OCI-LY3 (cell line): ENCODE measurements around the gene CELF5.
A peak's percentile ranks its signal among the peaks of the same experiment; 100 is the strongest.

Experiments
- H2AFZ ChIP-seq: fragments of 200-600, 300-600 bp; shearing (Covaris generic); 2 replicates; pipeline ENCODE4 v1.6.0; 2014; ENCODE audit warnings: antibody characterized with exemption, low read depth, low read length
- H3K27ac ChIP-seq: fragments of 200-600, 300-600 bp; sonication (generic); 2 replicates; pipeline ENCODE4 v1.5.1; 2014; ENCODE audit warnings: mild to moderate bottlenecking, low read length, moderate library complexity, mixed read lengths
- H3K27me3 ChIP-seq: fragments of 200-600, 300-600 bp; sonication (generic); 2 replicates; pipeline ENCODE4 v1.6.1; 2014; ENCODE audit warnings: low read depth, low read length, mixed read lengths
- H3K36me3 ChIP-seq: fragments of 200-600, 300-600 bp; sonication (generic); replicated peaks from 2 replicates; pipeline ENCODE3; 2014; ENCODE audit warnings: low read depth, low read length, mixed read lengths
- H3K4me1 ChIP-seq: fragments of 300-600, 200-600 bp; sonication (generic); 2 replicates; pipeline ENCODE4 v1.6.1; 2014; ENCODE audit warnings: low read length, mixed read lengths
- H3K4me2 ChIP-seq: fragments of 200-600, 300-600 bp; sonication (generic); 2 replicates; pipeline ENCODE4 v1.6.1; 2014; ENCODE audit warnings: low read length, mixed read lengths
- H3K4me3 ChIP-seq: fragments of 300-600, 200-600 bp; sonication (generic); 2 replicates; pipeline ENCODE4 v1.5.1; 2014; ENCODE audit warnings: antibody characterized with exemption, mild to moderate bottlenecking, low read length, moderate library complexity
- H3K79me2 ChIP-seq: fragments of 300-600, 200-600 bp; shearing (Covaris generic); 2 replicates; pipeline ENCODE4 v1.6.1; 2014; ENCODE audit warnings: mild to moderate bottlenecking, low read length, mixed read lengths
- H3K9ac ChIP-seq: fragments of 300-600, 200-600 bp; shearing (Covaris generic); 2 replicates; pipeline ENCODE4 v1.6.0; 2014; ENCODE audit warnings: mild to moderate bottlenecking, low read length, moderate library complexity
- H3K9me3 ChIP-seq: fragments of 200-600, 300-600 bp; shearing (Covaris generic); 2 replicates; pipeline ENCODE4 v1.6.1; 2014; ENCODE audit warnings: low read length, mixed read lengths; ENCODE audit not compliant: insufficient read depth
- H4K20me1 ChIP-seq: fragments of 200-600, 300-600 bp; sonication (generic); 2 replicates; pipeline ENCODE4 v1.6.1; 2016; ENCODE audit warnings: low read length, mixed read lengths; ENCODE audit not compliant: insufficient read depth
- CTCF ChIP-seq: fragments of 200-600, 300-600 bp; sonication (generic); IDR thresholded peaks from 2 replicates; pipeline ENCODE4 v1.5.1; 2014; ENCODE audit warnings: antibody characterized with exemption, low read length, low read depth
- EZH2phosphoT487 ChIP-seq: fragments of 200-600 bp; shearing (Covaris generic); IDR thresholded peaks from 2 replicates; pipeline ENCODE4 v1.6.1; 2018; ENCODE audit warnings: antibody characterized with exemption, mixed run types, low read depth

Gene CELF5

DNA sequence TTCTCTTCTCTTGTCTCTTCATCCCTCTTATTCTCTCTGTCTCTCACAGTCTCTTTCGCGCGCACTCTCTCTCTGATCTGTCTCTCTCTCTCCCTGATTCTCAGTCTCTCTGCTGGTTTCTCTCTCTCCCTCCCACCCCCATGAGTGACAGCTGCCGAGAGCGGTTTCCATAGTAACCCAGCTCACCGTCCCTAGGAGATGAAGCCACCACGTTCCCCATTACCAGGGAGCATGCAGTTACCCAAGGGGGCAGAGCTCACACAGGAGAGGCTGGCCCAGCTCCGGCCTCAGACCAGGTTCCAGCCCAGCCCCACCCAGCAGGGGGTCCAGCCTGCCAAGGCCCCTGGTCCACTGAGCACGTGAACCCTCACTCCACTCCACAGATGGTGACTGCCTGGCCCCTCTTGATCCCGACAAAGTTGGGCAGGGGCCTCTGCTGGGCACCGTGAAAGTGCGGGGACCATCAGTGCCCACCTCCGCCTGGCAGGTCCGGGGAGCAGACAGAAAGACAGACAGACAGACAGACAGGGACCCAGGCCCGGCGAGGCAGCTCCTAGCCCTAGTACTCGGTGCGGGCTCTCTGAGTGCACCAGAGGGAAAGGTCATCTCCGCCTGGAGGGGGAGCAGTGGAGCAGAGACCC lies 50.6 kb downstream of the CELF5 start:
- no peaks in the 10 kb centered on the region for H3K36me3 ChIP-seq
- no peaks in the 10 kb centered on the region for H3K27me3 ChIP-seq
- H4K20me1 ChIP-seq = no peaks in the 10 kb centered on the region
- no peak overlapping the region for H3K4me3 ChIP-seq
- TF ChIP-seq EZH2phosphoT487 (no peak), CTCF (0 out of 2 replicates have a peak, but pooled peaks have one; percentile 19)
- H3K9me3 ChIP-seq = no peaks in the 10 kb centered on the region
- H2AFZ ChIP-seq = no peak overlapping the region
- no peak overlapping the region for H3K27ac ChIP-seq
- no peak overlapping the region for H3K9ac ChIP-seq
- H3K4me1 ChIP-seq = no peaks in the 10 kb centered on the region
- H3K79me2 ChIP-seq = no peaks in the 10 kb centered on the region
- H3K4me2 ChIP-seq = no peak overlapping the region

DNA sequence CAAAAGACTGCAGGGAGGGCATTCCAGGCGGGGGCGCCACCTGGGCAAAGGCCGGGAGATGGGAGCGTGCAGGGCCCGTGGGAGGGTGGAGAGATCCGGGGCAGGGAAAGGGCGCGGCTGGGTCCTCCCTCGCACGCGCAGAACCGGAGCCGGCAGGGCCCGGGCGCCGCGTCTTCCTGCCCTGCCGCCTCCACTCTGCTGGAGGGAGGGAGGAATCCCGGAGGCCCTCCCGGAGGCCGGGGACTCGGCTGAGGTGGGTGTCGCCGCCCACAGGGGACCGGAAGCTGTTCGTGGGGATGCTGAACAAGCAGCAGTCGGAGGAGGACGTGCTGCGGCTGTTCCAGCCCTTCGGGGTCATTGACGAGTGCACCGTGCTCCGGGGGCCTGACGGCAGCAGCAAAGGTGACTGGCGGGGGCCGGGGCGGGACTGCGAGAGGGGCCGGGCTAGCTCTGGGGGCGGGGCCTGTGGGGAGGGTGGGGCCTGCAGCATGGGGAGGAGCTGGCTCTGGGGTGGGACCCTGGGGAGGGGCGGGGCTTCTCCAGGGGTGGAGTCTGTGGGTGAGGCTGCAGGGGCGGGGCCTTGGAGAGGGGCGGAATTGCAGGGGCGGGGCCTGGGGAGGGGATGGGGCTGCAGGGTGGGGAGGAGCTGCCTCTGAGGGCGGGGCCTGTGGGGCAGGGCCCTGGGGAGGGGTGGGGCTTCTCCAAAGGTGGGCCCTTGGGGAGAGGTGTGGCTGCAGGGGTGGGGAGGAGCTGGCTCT lies 51.3 kb downstream of the CELF5 start:
- no peak overlapping the region for H3K9ac ChIP-seq

DNA sequence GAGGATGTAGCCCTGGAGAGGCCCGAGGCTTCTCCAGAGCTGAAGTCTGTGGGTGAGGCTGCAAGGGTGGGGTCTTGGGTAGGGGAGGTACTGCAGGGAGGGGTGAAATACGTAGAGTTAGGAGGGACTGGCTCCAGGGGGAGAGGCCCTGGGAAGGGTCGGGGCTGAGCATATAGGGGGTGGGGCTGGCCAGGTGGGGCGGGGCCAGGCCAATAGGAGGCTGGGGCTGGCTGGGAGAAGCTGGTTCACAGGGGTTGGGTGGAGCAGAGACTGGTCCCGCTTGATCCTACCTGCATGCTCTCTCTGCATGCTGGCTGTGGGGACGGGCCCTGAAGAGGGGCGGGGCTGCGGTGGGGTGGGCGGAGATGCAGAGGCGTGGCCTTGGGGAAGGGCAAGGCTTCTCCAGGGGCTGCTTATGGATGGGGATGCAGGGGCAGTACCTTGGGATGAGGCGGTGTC lies 51.9 kb downstream of the CELF5 start:
- TF ChIP-seq CTCF = no peak
- no peaks in the 10 kb centered on the region for H3K27me3 ChIP-seq

More for the DNA sequence above, 51.3 kb downstream of the CELF5 start:
- H2AFZ ChIP-seq = no peak overlapping the region
- no peaks in the 10 kb centered on the region for H4K20me1 ChIP-seq
- H3K9me3 ChIP-seq = no peaks in the 10 kb centered on the region
- no peak for TF ChIP-seq CTCF
- no peak for TF ChIP-seq EZH2phosphoT487
- H3K4me3 ChIP-seq = no peak overlapping the region
- H3K27ac ChIP-seq = no peak overlapping the region
- H3K4me2 ChIP-seq = no peak overlapping the region
- no peaks in the 10 kb centered on the region for H3K79me2 ChIP-seq
- no peaks in the 10 kb centered on the region for H3K4me1 ChIP-seq
- H3K36me3 ChIP-seq = no peaks in the 10 kb centered on the region
- no peaks in the 10 kb centered on the region for H3K27me3 ChIP-seq

DNA sequence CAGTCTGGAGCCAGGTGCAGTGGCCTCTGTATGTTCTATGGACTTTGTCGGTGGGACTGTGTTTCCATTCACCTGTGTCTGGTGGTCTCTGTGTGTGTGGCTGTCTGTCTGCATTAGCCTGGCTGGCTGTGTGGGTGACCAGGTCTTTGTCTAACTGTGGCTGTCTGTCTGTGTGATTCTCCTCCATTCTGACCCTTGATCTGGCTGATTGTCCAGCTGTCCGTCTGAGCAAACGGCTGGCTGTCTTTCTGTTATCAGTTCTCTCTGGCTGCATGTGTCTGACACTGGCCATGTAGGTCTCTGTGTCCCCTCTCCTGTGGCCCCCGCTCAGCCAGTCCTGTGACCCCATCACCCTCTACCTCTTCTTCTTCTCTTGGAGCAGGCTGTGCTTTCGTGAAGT lies 53.2 kb downstream of the CELF5 start:
- H3K4me3 ChIP-seq = no peak overlapping the region
- H3K4me1 ChIP-seq = no peaks in the 10 kb centered on the region
- no peak overlapping the region for H3K27ac ChIP-seq
- no peak overlapping the region for H3K4me2 ChIP-seq
- H3K36me3 ChIP-seq = no peaks in the 10 kb centered on the region
- TF ChIP-seq CTCF (no peak), EZH2phosphoT487 (no peak)
- no peaks in the 10 kb centered on the region for H3K9me3 ChIP-seq
- H4K20me1 ChIP-seq = no peaks in the 10 kb centered on the region
- no peaks in the 10 kb centered on the region for H3K27me3 ChIP-seq
- no peak overlapping the region for H2AFZ ChIP-seq
- no peaks in the 10 kb centered on the region for H3K79me2 ChIP-seq
- H3K9ac ChIP-seq = no peak overlapping the region

More for the DNA sequence above, 51.9 kb downstream of the CELF5 start:
- Histone ChIP-seq H3K36me3 (no peaks in the 10 kb centered on the region), H3K9ac (no peak overlapping the region), H3K4me2 (no peak overlapping the region), H3K4me1 (no peaks in the 10 kb centered on the region), H3K27ac (no peak overlapping the region), H2AFZ (no peak overlapping the region), H3K4me3 (no peak overlapping the region), H3K79me2 (no peaks in the 10 kb centered on the region), H3K9me3 (no peaks in the 10 kb centered on the region), H4K20me1 (no peaks in the 10 kb centered on the region)
